A549 (cell line): ENCODE results near the gene TECR. TPM values are rescaled to one million over a fixed set of nuclear protein-coding genes. Genes with fewer than 3 reads are reported as not detected.

Experiments
- ATAC-seq, 2 experiments: fragments of 200-7000 bp in 1 of 2; fragments of >200 bp in 1 of 2; cut with Nextera tagmentation in 1 of 2; cut with Tn5 transposase in 1 of 2; 3 replicates each; pipeline versions ENCODE4 v1.8.0 to v1.9.1; 2018 to 2020; ENCODE audit warnings: mild to moderate bottlenecking in 1 of 2, moderate library complexity in 1 of 2
- CTCF ChIA-PET: fragments of 300-600 bp; sonication (Branson Sonifier 250); formaldehyde crosslinking; extraction: SDS; loops from one replicate; lab custom pipeline; 2021; ENCODE audit warnings: antibody characterized with exemption, inconsistent platforms; lab: Yijun Ruan, JAX
- POLR2A ChIA-PET: fragments of 350-600 bp; formaldehyde crosslinking; extraction: SDS; loops from one replicate; lab custom pipeline; 2021; ENCODE audit warnings: antibody characterized with exemption, inconsistent platforms; lab: Yijun Ruan, JAX
- DNase-seq, 2 experiments: peaks; one replicate each; pipeline versions ENCODE4 v3.0.0 to v3.0.0-alpha.2; 2011 to 2016; ENCODE audit warnings: low read depth in 1 of 2, low spot score in 1 of 2
- FAIRE-seq: peaks from 2 replicates; lab custom pipeline; 2011; peaks lifted over from hg19 to GRCh38; lab: Jason Lieb, UNC
- H3K27ac ChIP-seq, 2 experiments: fragments of >200 bp; sonication (Bioruptor Twin); formaldehyde crosslinking; 3 replicates each; pipeline ENCODE4 v1.5.1; 2016 to 2017
- H3K4me1 ChIP-seq: fragments of >200 bp; sonication (Bioruptor Twin); formaldehyde crosslinking; 3 replicates; pipeline ENCODE4 v1.6.1; 2016
- H3K4me2 ChIP-seq: fragments of >200 bp; sonication (Bioruptor Twin); formaldehyde crosslinking; 3 replicates; pipeline ENCODE4 v1.6.1; 2016
- H3K4me3 ChIP-seq: fragments of >200 bp; sonication (Bioruptor Twin); formaldehyde crosslinking; 3 replicates; pipeline ENCODE4 v1.5.1; 2016
- H3K9me3 ChIP-seq: fragments of >200 bp; sonication (Bioruptor Twin); formaldehyde crosslinking; 3 replicates; pipeline ENCODE4 v1.6.1; 2016
- CBX2 ChIP-seq: fragments of 200-600 bp; sonication (generic); IDR thresholded peaks from 2 replicates; pipeline ENCODE4 v1.6.1; 2016; ENCODE audit warnings: low read depth, mild to moderate bottlenecking, borderline replicate concordance
- CBX8 ChIP-seq: fragments of 200-600 bp; sonication (generic); IDR thresholded peaks from 2 replicates; pipeline ENCODE4 v1.6.1; 2016
- CEBPB ChIP-seq, 2 experiments: fragments of >200 bp in 1 of 2; sonication (Bioruptor Twin) in 1 of 2; formaldehyde crosslinking in 1 of 2; IDR thresholded peaks; 2 replicates each; pipeline ENCODE4 v1.6.1; 2012 to 2016
- CHD2 ChIP-seq: fragments of 150-350 bp; IDR thresholded peaks from 2 replicates; pipeline ENCODE4 v1.6.1; 2014; ENCODE audit warnings: low read length; ENCODE audit not compliant: partially characterized antibody
- E2F6 ChIP-seq: IDR thresholded peaks from 2 replicates; pipeline ENCODE4 v1.6.1; 2012; ENCODE audit warnings: low read depth, borderline replicate concordance
- EHF ChIP-seq: fragments of 250-450 bp; sonication (Bioruptor Pico); IDR thresholded peaks from 2 replicates; pipeline ENCODE4 v1.5.0; 2020; ENCODE audit warnings: mild to moderate bottlenecking
- EHMT2 ChIP-seq: fragments of 200-600 bp; sonication (generic); IDR thresholded peaks from 2 replicates; pipeline ENCODE4 v1.6.1; 2016; ENCODE audit warnings: antibody characterized with exemption, low read depth, mild to moderate bottlenecking, moderate library complexity
- ELK1 ChIP-seq: fragments of 150-350 bp; IDR thresholded peaks from 2 replicates; pipeline ENCODE4 v1.6.1; 2014; ENCODE audit warnings: low read depth, mild to moderate bottlenecking, low read length
- EP300 ChIP-seq, 2 experiments: fragments of >200 bp; sonication (Bioruptor Twin); formaldehyde crosslinking; IDR thresholded peaks; 2 replicates in 1 of 2; 3 replicates in 1 of 2; pipeline ENCODE4 v1.6.1; 2016 to 2017
- FOXS1 ChIP-seq: fragments of 250-450 bp; sonication (Bioruptor Pico); IDR thresholded peaks from 2 replicates; pipeline ENCODE4 v1.5.0; 2020; ENCODE audit warnings: mild to moderate bottlenecking, moderate library complexity
- HMGXB4 ChIP-seq: fragments of 250-450 bp; sonication (Bioruptor Pico); IDR thresholded peaks from 2 replicates; pipeline ENCODE4 v1.5.0; 2021; ENCODE audit warnings: mild to moderate bottlenecking, moderate library complexity, borderline replicate concordance
- HOXB13 ChIP-seq: fragments of 250-450 bp; sonication (Bioruptor Pico); IDR thresholded peaks from 2 replicates; pipeline ENCODE4 v1.5.0; 2020; ENCODE audit warnings: low read depth, mild to moderate bottlenecking, moderate library complexity
- HOXB5 ChIP-seq: fragments of 250-450 bp; sonication (Bioruptor Pico); IDR thresholded peaks from 2 replicates; pipeline ENCODE4 v1.5.0; 2020; ENCODE audit warnings: mild to moderate bottlenecking, moderate library complexity
- JUN ChIP-seq, 2 experiments: fragments of >200 bp; sonication (Bioruptor Twin); formaldehyde crosslinking; IDR thresholded peaks; 2 replicates in 1 of 2; 3 replicates in 1 of 2; pipeline ENCODE4 v1.6.1; 2016 to 2017
- JUNB ChIP-seq: fragments of >200 bp; sonication (Bioruptor Twin); formaldehyde crosslinking; IDR thresholded peaks from 2 replicates; pipeline ENCODE4 v1.6.1; 2016
- KDM1A ChIP-seq: fragments of 200-600 bp; sonication (generic); IDR thresholded peaks from 2 replicates; pipeline ENCODE4 v1.6.1; 2016; ENCODE audit warnings: low read depth, mild to moderate bottlenecking
- NFE2L2 ChIP-seq: fragments of 150-350 bp; conservative IDR thresholded peaks from 2 replicates; pipeline ENCODE4 v1.6.1; 2014; ENCODE audit warnings: low read length
- PBX3 ChIP-seq: IDR thresholded peaks from 2 replicates; pipeline ENCODE4 v1.6.1; 2012
- PHF8 ChIP-seq: fragments of 200-600 bp; sonication (generic); IDR thresholded peaks from 2 replicates; pipeline ENCODE4 v1.6.1; 2016; ENCODE audit warnings: low read depth, mild to moderate bottlenecking, antibody characterized with exemption, moderate library complexity, borderline replicate concordance
- POLR2A ChIP-seq: IDR thresholded peaks from 2 replicates; pipeline ENCODE4 v1.6.1; 2012; ENCODE audit warnings: mild to moderate bottlenecking, low read length
- RARB ChIP-seq: fragments of 250-450 bp; sonication (Bioruptor Pico); IDR thresholded peaks from 2 replicates; pipeline ENCODE4 v1.8.0; 2021; ENCODE audit warnings: mild to moderate bottlenecking, moderate library complexity
- RCOR1 ChIP-seq: fragments of 150-350 bp; IDR thresholded peaks from 2 replicates; pipeline ENCODE4 v1.6.1; 2014; ENCODE audit warnings: antibody characterized with exemption, low read length, low read depth
- REST ChIP-seq: fragments of 200-600 bp; sonication (generic); IDR thresholded peaks from 2 replicates; pipeline ENCODE4 v1.6.1; 2016; ENCODE audit warnings: antibody characterized with exemption, mild to moderate bottlenecking, moderate library complexity
- SMC3 ChIP-seq: fragments of >200 bp; sonication (Bioruptor Twin); formaldehyde crosslinking; IDR thresholded peaks from 3 replicates; pipeline ENCODE4 v1.6.1; 2018; ENCODE audit warnings: inconsistent platforms
- TFCP2L1 ChIP-seq: fragments of 250-450 bp; sonication (Bioruptor Pico); IDR thresholded peaks from 2 replicates; pipeline ENCODE4 v1.5.0; 2021; ENCODE audit warnings: mild to moderate bottlenecking
- USF2 ChIP-seq: fragments of 450-650 bp; IDR thresholded peaks from 2 replicates; pipeline ENCODE4 v1.6.1; 2014; ENCODE audit warnings: antibody characterized with exemption
- WGBS: methylation state at CpG from one replicate; pipeline ENCODE4 v1.1.6; 2017; ENCODE audit errors: missing lambda C conversion rate; 5-methylcytosine and 5-hydroxymethylcytosine counted together
- polyA plus RNA-seq, 4 experiments: library from polyadenylated mRNA; depleted of rRNA in 3 of 4; stranded (reverse); fragments of >200 nt; fragmentation: RNase III in 1 of 4; extraction: RNeasy Plus Mini Kit Qiagen cat#74134 plus additional on column Dnase treatment in 1 of 4; gene quantifications; 2 replicates in 3 of 4; 3 replicates in 1 of 4; pipeline ENCODE4 v1.2.3, GENCODE V29; 2011 to 2017

TECR gene
- polyA plus RNA-seq, 2 of the 4 experiments (the other 2 are of a cell fraction): 87.7 to 139 TPM

GRCh38 chr19:14570864-14571527, 41.6 kb downstream of the TECR start:
- Histone ChIP-seq H3K4me2 (peak overlapping the region; percentile 77), H3K27ac (peak overlapping the region; percentile 85 to 98), H3K4me3 (peak overlapping the region; percentile 85), H3K4me1 (peaks cover 6% of the 10 kb centered on the region; the same call in 1 of the 3 replicates), H3K9me3 (no peaks in the 10 kb centered on the region)
- ATAC-seq (no peak), FAIRE-seq (no peak), DNase-seq (no peak)
- ChIA-PET CTCF (interaction anchor here (0.7 to 8.3 kb wide), 5 partner anchors 8 to 1270 kb away, joined by 3 to 81 read pairs (median 7); partner anchors contain the start of gene ZNF333), POLR2A (interaction anchor here (1.4 kb wide), 1 partner anchor 9 kb away, joined by 3 read pairs; no protein-coding TSS in a partner anchor)
- WGBS: 35% methylated on average over 18 of the region's 22 CpGs
- no peak for TF ChIP-seq RARB (CRISPR knock-in tag)
- no peak for TF ChIP-seq NFE2L2
- TF ChIP-seq RCOR1: no peak

- POLR2A ChIA-PET: interaction anchor here (0.6 to 1.4 kb wide), 4 partner anchors 10 to 118 kb away, joined by 3 to 5 read pairs (median 3); partner anchors contain the start of gene ZNF333
- Histone ChIP-seq H3K4me2 (peak within 1 kb of the TSS; percentile 77), H3K4me3 (peak within 1 kb of the TSS; percentile 85), H3K4me1 (peaks cover 6% of the 10 kb centered on the region; the same call in 1 of the 3 replicates), H3K9me3 (no peaks in the 10 kb centered on the region), H3K27ac (peak within 1 kb of the TSS; percentile 85 to 98)
- DNase-seq: peak; percentile 82 to 96
- FAIRE-seq: no peak
- 2% methylated on average over 10 of the region's 40 CpGs for WGBS
- CTCF ChIA-PET: interaction anchor here (0.7 to 8.3 kb wide), 9 partner anchors 9 to 1269 kb away, joined by 3 to 81 read pairs (median 3); partner anchors contain the start of gene ZNF333
- ATAC-seq: peak; percentile 96
- TF ChIP-seq EHMT2 (no peak), NFE2L2 (no peak), KDM1A (no peak), HOXB13 (CRISPR knock-in tag) (no peak), PBX3 (no peak), CBX8 (no peak), EP300 (IDR thresholded peaks at IDR 0.05) (no peak), CHD2 (no peak), JUNB (no peak), HOXB5 (CRISPR knock-in tag) (no peak), HMGXB4 (no peak), RARB (CRISPR knock-in tag) (no peak), USF2 (no peak), SMC3 (peak; percentile 30; the same call in 1 of the 3 replicates), JUN (IDR thresholded peaks at IDR 0.05) (peak in 1 of 2 experiments; percentile 78; a peak in 3 of 5 replicates), POLR2A (peak; percentile 49), EHF (CRISPR knock-in tag) (no peak), ELK1 (no peak), FOXS1 (no peak), CBX2 (no peak), CEBPB (IDR thresholded peaks at IDR 0.05) (no peak), E2F6 (no peak), REST (no peak), PHF8 (peak; percentile 64), TFCP2L1 (CRISPR knock-in tag) (no peak)
Observed at GRCh38 chr19:14571695-14572490, 42.5 kb downstream of the TECR start, which contains the start of gene NDUFB7. Gene NDUFB7 (minus strand): TSS chr19:14572066. CDS start chr19:14572000, 66 bp downstream.
